Gastroesophageal sphincter (tissue), 3 donors: ENCODE data around the gene HMOX1.

ENCODE experiments used
- EP300 ChIP-seq: sonication (generic); formaldehyde crosslinking; IDR thresholded peaks from one replicate; pipeline ENCODE4 v1.6.1; 2017; ENCODE audit warnings: antibody characterized with exemption, mild to moderate bottlenecking
- POLR2A ChIP-seq, 2 donors: fragments of 450-650 bp; IDR thresholded peaks; one replicate each; pipeline ENCODE4 v1.6.1; 2017; ENCODE audit warnings: antibody characterized with exemption in 2 of 2, mild to moderate bottlenecking in 2 of 2, moderate library complexity in 1 of 2
- POLR2AphosphoS5 ChIP-seq: sonication (generic); formaldehyde crosslinking; IDR thresholded peaks from one replicate; pipeline ENCODE4 v1.6.1; 2017; ENCODE audit warnings: antibody characterized with exemption
- TF ChIP-seq, protein P1 (sequence below), 4 experiments: fragments of 200-600 bp in 2 of 4; fragments of 450-650 bp in 2 of 4; sonication (generic) in 1 of 4; IDR thresholded peaks; one replicate each; pipeline ENCODE4 v1.5.1; 2017 to 2019; ENCODE audit warnings: antibody characterized with exemption in 4 of 4, mild to moderate bottlenecking in 2 of 4, moderate library complexity in 2 of 4

DNA sequence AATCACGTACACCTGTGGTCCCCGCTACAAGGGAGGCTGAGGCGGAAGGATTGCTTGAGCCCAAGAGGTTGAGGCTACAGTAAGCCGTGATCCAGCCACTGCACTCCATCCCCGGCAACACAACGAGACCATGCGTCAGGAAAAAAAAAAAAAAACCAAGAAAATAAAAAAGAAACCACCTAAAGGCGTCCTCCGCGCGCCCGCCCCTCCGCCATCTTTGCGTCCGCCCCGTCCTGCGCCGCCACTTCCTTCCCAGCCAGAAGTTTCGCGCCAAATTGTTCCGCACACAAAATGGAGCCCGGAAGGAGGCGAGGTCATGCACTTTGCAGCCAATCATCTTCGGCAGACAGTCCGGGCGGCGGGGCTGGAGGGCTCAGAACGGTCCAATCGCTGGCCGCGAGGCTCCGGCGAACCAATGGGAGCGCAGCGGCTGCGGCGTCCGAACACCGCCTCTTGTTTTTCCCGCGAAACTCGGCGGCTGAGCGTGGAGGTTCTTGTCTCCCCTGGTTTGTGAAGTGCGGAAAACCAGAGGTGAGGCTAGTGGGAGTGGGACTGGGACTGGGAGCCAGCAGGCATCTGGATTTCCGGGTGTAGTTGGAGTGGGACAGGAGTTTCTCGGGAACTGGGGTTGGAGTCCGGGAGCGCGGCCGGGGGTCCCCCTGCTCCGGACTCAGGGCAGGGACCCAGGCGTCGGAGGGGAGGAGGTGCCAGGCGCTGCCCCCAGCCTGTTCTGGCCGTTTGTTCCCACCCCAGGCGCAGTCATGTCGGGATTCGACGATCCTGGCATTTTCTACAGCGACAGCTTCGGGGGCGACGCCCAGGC lies 19.0 kb downstream of the HMOX1 start, which contains the start of gene MCM5:
- TF ChIP-seq, protein P1, sequence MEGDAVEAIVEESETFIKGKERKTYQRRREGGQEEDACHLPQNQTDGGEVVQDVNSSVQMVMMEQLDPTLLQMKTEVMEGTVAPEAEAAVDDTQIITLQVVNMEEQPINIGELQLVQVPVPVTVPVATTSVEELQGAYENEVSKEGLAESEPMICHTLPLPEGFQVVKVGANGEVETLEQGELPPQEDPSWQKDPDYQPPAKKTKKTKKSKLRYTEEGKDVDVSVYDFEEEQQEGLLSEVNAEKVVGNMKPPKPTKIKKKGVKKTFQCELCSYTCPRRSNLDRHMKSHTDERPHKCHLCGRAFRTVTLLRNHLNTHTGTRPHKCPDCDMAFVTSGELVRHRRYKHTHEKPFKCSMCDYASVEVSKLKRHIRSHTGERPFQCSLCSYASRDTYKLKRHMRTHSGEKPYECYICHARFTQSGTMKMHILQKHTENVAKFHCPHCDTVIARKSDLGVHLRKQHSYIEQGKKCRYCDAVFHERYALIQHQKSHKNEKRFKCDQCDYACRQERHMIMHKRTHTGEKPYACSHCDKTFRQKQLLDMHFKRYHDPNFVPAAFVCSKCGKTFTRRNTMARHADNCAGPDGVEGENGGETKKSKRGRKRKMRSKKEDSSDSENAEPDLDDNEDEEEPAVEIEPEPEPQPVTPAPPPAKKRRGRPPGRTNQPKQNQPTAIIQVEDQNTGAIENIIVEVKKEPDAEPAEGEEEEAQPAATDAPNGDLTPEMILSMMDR (IDR thresholded peaks at IDR 0.05), result no peak
- TF ChIP-seq POLR2A (IDR thresholded peaks at IDR 0.05), result no peak
- TF ChIP-seq POLR2AphosphoS5, result peak; percentile 46
- no peak for TF ChIP-seq EP300
